DMS 273 (cell line): ENCODE results near the gene PCBP4.

ENCODE experiments used
- DNase-seq: peaks from one replicate; lab custom pipeline; 2025; ENCODE audit not compliant: unreplicated experiment; lab: John Stamatoyannopoulos, UW

The PCBP4 gene

DNA sequence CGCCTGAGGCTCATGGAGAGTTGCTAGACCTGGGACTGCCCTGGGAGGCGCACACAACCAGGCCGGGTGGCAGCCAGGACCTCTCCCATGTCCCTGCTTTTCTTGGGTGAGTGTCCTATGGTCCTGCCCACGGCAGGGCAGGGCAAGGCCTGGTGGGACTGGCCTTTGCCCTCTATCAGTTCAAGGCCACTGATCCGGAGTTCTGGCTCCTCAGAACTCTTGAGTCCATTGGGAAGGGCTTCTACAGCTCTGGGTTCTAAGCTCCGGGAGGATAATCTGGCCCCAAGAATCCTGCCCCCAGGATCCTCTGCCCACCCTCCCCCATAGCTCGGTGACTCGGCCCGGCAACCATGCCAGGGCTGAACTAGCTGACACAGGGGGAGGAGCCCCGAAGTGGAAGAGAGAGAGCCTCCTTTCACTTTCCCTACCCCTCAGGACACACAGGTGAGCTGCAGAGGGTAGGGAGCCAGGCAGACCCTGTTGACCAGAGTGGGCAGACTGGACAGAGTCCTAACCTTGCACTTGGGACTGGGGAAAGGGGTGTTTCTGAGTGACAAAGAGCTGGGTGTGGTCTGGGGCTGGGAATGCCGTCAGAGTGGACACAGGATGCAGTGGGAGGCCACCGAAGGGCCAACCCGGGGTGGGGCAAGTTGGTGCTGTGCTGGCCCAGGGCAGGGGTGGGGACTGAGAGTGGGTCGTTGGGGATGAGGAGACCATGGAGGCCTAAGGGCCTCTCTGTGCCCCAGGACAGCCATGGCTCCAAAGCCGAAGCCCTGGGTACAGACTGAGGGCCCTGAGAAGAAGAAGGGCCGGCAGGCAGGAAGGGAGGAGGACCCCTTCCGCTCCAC, 24.4 kb downstream of the PCBP4 start:
- peak; percentile 46 for DNase-seq

DNA sequence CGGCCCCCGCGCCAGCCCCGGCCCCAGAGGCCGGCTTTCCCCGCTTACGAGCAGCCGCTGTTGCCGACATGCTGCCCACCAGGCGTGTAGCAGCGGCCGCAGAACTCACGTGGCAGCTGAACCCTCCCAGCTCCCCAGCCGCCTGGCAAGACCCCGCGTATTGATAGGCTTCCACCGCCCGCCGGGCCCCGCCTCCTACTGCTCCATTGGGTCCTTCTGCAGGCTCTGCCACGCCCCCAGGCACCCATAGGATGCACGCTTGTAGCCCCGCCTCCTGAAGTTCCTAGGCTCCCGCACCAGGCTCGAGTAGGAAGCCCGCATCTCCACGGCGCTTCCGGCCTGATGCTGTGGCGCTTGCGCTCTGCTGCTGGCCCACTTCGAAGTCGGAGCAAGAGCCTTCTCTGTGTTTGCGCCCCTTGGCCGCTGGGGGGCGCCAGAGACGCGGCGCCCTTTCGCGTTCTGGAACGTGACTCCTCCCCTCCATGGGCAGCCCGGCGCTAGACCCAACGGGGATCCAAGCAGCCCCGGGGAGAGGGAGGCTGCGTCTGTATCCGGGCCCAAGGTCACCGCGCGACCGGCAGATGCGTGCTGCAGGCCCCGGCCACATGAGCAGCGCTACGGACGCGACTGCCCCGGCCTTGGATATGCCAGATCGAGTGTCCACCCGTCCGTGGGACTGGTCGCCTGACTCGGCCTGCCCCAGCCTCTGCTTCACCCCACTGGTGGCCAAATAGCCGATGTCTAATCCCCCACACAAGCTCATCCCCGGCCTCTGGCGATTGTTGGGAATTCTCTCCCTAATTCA, 25.3 kb downstream of the PCBP4 start, which contains the start of the genes PARP3 and RRP9:
Gene PARP3 (plus strand): TSS at position 566 of the 805 bp plus-strand sequence. CDS start 993 bp downstream, outside the sequence.
Gene RRP9 (minus strand): TSS at position 107 of the 805 bp plus-strand sequence. CDS start 37 bp downstream, at position 70.
- peak; percentile 99 for DNase-seq

DNA sequence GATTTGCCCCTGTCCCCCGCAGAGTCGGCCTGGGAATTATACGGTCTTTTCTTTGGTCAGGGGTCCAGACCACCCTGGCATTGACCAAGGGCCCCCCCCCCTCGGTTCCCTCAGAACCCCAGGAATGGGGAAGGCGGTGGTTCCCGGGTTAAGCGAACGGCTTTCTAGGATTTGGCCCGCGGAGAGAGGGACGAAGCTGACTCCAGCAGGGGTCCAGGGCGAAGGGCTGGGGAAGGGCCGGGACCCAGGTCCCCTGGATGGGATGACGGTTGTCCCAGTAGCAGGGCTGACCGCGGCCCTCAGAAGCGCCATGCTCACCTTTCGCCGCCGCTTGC, 25.8 kb downstream of the PCBP4 start:
- DNase-seq: no peak

DNA sequence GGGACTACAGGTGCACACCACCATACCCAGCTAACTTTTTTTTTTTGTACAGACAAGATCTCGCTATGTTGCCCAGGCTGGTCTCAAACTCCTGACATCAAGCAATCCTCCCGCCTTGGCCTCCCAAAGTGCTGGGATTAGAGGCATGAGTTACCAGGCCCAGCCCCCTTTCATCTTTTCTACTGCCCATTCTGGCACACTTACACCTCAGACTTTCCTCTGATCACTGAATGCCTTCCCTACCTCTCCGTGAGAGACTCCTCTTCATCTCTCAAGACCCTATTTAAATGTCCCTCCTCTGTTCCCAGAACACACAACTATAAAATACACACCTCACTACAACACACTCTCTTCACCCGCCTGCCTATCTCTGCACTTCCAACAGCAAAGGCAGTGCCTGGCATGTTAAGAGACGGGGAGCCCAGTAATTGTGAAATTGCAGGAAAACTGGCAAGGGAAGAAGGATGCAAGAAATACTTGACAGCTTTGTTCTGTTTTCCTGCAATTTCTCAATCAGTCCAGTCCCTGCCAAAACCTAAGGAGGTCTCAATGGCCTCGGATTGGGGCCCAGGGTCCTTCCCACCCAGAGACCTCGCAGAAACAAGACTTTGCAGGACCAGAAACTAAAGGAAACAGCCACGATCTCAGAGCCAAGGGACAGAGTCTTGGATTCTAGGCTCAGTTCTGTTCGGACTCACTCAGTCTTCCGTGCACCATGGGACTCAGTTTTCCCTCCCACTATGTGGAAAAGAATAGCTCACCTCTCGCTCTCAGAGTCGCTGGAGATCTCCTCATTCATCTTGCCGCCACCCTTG, 26.4 kb downstream of the PCBP4 start:
- no peak for DNase-seq

DNA sequence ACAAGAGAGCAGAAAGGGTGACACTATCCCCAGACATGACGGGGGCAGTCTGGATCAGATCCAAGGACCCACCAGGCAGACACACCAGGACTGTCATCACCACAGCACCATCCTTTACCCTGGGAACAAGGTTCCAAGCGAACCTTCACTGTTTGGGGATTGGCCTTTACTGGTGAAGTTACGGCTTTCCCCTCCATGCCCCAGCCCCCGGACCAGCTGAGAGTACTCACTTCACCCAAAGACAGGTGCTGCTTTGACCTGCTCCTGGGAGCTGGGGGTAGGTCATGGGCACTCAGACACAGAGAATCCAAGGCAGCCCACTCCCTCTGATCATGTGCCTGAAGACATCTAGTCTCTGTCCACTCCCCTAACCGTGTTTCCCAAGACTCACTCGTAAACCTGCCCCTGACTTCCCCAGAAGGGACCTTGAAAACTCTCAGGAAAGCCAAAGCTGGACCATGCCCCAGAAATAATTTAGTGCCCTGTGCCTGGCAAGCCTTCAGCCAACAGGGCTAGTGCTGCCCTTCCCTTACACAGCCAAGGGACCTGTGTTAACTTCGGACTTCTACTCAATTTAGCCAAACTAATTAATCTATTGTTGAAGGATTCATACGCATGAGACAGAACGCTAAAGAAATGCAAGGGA, 28.4 kb downstream of the PCBP4 start:
- no peak for DNase-seq

DNA sequence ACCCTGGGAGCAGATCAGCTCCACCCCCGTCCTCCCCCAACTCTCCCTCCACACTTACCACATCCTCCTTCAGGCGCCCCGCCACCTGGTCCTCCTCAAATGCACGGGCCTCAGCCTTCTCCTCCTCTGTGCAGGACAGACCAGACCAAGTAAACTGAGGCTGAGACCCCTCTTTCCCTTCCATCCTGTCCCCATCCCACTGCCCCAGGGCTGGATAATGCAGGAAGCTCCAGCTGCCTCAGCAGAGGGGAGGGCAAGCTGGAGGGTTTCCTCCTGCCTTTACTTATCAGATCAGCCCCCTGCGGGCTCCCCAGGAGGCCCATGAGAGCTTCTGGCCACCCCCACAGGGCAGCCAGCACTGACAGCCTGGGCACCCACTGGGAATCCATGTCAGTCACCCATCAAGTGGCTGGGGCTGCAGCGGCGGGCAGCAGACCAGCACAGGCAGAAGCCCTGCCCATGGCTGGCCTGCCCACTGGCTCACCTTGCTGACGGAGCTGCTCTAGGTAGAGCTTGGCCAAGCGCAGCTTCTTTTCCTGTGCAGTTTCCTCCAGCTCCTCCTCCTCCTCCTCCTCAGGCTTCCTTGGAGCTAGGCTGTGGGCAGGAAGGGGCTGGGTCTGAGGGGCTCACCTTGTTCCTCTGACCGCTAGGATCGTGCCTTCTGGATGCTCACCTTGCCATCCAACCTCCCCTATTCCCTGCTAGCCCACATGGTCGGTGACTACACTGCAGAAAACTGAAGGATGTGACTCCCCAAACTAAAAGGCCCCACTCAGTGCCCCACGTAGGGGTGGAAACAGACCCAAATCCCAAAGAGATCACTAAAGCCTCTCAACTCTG, 29.4 kb downstream of the PCBP4 start:
- DNase-seq: no peak

DNA sequence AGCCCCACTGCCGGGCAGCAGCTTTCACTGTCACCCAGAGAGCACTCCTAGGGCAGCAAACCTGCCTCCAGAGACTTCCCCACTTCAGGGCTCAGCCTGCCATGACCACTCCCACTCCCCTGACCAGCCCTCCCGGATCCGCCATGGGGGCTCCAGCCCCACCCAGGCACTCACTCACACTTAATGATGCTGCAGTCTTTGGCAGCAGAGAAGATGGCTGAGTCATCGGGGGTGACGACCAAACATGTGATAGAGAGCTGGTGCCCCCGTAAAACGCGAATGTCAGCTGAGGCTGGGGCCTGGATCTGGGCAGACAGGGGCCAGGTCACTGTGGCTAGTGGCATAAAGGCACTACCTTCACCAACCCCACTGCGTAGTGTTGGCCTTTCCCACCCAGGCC, 30.2 kb downstream of the PCBP4 start:
- DNase-seq: no peak

DNA sequence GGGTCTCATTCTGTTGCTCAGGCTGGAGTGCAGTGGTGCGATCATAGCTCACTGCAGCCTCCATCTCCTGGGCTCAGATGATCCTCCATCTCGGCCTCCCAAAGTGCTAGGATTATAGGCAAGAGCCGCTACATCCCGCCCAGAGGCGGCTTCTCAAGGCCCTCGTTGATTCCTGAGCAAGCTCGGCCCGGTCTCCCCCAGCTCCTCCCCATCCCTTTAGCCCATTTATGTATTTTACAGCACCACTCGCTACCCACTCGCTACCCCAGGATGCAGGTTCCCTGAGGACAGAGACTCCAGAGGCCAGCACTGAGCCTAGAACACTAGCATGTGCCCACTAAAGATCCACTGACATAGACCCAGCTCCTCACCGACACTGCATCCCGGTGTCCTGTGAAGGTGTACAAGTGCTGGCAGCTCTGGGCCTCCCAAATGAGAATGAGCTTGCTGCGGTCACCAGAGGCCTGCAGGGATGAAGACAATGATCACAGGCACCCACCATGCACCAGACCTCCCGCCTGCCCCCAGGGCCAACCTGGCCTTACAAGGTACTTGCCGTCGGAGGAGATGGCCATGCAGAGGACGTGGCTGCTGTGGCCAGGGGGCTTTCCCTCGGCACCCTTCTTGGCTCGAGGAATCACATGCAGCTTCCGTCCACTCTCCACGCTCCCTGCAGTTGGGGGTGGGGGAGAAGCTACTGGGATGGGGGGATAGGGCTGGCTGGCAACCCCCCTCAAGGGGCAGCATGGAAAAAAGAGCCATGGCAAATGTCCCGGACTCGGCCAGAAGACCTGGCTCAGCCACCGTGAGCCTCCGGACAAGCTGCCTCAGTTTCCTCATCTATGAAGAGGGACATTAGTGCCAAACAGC, 31.1 kb downstream of the PCBP4 start:
- DNase-seq: no peak

DNA sequence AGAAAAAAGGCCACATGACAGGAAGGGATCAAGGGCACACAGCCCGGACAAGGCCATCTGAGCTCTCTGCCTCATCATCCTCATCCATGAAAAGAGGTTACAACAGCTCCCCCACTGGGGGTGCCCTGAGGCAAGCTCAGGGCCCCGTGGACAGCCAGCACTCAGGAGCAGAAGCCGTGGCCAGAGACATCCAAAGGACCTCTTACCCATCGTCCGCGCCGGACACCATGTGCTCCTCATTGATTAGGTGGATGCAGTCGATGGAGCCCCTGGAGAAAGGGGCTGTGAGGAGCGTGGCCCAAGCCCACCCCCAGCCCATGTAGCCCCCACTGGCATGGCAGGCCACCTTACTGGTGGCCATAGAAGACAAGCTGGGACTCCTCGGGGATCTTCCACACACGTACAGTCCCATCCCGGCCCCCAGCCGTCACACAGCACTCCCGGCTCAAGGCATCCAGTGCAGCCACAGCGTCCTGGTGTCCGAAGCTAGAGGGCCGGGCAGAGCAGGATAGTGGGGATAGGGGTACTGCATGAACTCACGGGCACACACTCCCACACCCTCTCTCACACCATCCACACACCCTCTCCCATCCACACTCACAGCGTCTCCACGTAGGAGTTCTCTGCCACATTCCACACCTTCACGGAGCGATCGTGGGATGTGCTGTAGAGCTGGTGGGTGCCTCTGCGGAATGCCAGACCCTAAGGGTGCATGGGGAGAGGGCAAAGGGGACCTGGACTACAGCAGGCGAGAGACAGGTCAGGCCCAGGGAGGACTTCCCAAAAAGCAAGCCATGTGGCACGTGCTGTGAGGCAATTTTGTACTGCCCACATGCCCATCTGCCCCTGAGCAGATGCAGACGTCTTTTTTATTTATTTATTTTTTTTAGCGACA, 32.0 kb downstream of the PCBP4 start:
- DNase-seq: no peak

DNA sequence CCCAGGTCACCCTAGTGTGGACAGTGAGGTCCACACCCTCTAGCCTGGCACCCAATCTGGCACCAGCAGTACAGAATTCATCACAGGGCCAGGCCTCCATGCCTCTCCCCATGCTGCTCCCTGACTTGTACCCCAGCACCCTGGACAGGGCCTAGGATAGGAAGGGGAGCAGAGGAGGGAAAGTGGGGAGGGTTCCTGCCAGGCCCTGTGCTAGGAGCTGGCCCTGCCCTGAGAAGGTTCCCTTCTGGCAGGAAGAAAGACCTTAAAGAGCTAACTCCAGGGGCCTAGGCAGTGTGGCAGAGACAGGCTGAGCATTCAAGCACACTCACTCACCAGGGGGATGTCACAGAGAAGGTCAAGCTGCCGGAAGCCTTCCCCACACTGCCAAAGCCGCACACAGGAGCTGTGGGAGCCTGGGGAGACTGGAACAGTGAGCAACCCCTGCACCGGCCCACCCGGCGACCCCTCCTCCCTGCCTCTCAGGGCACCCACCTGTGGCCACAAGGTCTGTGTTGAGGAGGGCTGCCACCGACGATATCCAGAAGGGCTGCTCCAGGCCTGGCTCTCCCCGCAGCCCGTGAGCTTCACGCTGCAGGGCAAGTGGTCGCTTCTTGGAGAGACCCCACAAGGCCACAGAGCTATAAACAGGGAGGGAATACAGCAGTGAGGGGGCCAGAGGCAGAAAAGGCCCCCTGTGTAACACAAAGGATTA, 33.0 kb downstream of the PCBP4 start:
- no peak for DNase-seq

DNA sequence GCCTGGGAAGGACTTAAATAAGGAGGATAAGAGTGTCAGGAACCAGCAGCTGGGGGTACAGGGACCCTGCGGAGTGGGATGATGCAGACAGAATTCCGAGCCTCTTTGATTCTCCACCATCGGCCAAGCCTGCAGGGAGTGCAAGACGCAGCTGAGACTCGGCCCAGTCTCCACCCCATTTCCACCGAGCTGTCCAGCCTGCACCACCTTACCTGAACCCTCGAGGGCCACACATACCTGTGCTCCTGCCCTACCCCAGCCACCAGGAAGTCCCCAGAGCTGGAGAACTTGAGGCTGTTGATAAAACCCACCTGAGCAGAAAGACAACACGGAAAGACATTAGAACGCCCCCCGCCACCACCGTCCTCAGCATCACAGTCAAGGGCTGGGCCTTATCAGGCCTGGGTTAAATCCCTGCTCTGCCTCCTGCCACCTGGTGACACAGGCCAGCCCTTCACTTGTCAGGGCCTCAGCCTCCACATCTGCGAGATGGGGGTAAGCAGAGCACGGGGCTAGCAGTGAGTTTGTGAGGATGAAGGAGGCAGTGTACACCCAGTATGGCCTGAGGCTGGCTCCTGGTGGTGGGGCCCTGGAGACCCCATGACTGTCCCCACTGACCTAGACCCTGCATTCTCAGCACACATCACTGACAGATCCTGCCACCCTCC, 33.6 kb downstream of the PCBP4 start:
- no peak for DNase-seq

DNA sequence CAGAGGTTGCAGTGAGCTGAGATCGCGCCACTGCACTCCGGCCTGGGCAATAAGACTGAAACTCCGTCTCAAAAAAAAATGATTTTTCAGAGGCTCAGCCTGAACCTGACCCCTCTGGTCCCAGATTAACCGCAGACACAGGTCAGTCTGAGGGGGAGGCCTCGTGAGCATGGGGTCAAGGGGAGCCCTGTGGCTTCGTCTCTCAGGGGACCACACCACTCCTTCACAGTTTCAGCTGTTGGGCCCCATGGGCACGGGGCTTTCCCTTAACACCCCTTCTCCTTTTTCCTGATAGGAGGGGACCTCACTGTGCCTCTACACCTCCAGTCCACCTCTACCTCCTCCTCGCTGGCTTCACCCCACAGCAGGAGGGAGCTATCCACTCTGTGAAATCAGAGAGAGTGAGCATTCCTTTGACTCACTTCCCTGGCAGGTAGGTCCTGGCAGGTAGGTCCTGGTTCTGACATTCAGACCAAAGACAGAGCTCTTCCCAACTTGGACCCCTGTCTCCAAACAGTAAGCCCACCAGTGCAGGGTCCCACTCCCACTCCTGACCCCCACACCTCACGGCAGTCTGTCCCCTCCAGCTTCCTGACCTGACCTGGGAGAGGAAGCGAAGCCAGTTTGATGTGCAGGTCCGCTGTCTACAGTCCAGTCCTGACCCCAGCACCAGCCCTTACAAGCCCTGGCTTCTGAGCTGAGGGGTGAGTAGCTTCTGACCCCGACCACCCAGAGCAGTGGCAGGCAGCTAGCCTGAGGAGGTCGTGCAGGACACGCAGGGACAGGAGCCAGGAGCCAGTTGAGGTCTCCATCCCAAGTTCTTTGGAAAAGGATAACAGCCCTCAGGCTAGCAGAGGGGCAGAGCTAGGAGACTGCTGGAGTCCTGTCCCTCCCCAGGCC, 34.5 kb downstream of the PCBP4 start:
- DNase-seq: no peak

DNA sequence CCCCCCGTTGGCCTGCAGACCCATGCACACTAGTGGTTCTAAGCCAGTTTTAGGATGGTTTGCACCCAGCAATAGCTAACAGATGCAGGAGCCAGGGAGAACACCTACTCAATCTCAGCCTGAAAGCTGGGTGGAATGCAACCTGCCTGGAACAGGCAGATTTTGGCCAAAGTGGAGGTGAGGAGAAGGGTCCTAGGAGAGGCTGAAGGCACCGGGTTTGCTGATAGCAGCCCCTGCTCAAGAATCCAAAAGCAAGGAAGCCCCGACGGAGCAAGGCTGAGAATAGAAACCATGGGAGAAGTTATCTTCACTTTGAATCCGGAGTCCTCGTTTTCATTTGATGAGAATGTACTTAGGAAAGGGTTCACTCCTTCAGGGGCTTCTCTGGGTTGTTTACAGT, 35.5 kb downstream of the PCBP4 start:
- DNase-seq: no peak

DNA sequence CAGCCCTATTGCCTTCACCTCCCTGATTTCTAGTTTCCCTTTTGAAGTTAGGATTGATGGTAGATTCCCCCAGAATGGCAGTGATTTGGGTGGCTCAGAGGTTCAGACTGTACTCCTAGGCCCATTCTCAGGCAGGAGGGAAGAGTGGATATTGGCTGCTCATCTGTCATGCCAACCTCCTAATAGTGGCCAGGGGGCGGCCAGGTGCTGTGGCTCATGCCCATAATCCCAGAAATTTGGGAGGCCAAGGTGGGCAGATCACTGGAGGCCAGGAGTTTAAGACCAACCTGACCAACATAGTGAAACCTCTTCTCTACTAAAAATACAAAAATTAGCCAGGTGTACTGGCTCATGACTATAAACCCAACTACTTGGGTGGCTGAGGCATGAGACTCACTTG, 36.8 kb downstream of the PCBP4 start:
- no peak for DNase-seq

DNA sequence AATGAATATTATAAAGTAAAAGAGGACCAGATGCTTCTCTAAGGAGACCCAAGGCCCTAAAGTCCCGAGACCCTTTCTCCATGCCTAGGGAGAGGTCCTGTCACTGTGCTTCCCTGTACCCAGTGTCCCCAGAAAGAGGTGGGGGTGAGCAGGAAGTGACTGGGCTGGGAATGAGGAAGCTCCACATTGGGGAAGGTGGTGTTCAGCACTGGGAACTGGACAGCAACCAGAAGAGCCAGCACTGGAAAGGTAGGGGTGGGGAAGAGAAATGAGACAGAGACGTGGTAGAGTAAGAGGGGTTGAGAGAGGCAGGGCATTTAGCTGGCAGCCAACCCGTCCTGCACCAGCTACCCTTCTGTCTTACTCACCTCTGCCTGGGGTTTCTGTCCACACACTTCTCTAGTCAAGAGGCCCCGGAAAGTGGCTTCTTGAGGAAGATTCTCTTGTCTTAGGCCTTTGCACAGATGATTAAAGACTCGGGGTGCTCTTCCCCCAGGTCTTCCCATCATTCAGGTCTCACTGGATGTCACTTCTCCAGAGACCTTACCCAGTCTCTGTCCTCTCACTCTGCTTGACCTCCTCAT, 37.7 kb downstream of the PCBP4 start:
- DNase-seq: peak; percentile 9
